ENCODE data around the gene SETDB1. TPM values are rescaled to one million over a fixed set of nuclear protein-coding genes. Genes with fewer than 3 reads are reported as not detected.
A peak's percentile ranks its signal among the peaks of the same experiment; 100 is the strongest.

SETDB1 gene
- total and polyA plus RNA-seq, 2 of the 13 experiments (the other 11 are each of a cell fraction or from before 2014, with no cell fraction given) = 33.1 to 34.6 TPM

DNA sequence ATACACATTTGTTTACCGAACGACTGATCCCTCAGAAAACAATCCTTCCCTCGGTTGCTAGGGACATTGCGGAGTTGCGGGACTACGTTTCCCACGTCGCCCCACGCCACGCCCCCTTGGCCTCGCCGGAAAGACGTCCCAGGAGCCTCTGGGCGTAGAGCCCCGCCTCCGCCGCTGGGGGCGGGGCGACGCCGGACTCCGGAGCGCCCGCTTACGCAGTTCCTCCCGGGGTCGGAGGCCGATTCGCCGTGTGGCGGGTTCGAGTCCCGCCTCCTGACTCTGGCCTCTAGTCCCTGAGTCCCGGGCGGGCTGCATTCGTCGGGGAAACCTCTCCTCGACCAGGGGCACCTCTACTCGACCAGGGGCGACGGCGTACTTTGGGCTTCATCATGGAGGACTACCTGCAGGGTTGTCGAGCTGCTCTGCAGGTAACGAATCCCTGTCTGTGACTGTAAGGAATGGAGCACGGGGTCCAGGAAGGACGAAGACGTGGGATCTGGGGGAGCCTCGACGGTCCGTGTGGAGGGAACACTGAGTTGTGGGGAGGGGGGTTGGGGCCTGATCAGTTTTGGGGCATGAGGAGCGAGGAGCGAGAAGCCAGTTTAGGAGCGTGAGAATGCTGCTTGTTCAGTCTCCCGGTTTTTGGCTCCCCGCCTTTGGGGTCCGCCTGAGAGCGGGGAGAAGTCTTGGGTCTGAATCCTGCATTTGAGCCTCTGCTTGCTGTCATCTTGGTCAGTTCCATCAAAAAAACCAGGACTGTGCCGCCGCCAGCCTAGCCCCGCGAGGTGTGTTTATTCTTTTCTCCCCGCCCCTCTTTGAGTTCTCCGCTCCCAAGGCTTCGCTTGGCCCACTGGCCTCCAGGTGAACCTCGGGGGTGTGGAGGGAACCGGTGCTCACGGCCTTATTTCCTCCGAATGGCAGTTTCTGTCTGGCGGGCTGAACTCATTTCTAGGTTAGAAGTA, 82.4 kb downstream of the SETDB1 start, which contains the start of gene PRUNE1 (continued):
- TF ChIP-seq ZNF644 (CRISPR knock-in tag; IDR thresholded peaks at IDR 0.05; ENCODE audit: low read depth) (0 out of 2 replicates have a peak, but pooled peaks have one; percentile 20), HOXD1 (CRISPR knock-in tag; IDR thresholded peaks at IDR 0.05) (peak; percentile 89), CEBPB (IDR thresholded peaks at IDR 0.05; ENCODE audit: borderline replicate concordance, low read depth, low read length) (peak; percentile 22; the same call in 1 of the 2 replicates), CENPT (CRISPR knock-in tag; IDR thresholded peaks at IDR 0.05; ENCODE audit: low read depth) (no peak), GATA4 (IDR thresholded peaks at IDR 0.05; ENCODE audit: borderline replicate concordance, low read depth) (peak; percentile 36; the same call in 1 of the 2 replicates), ZSCAN31 (CRISPR knock-in tag; IDR thresholded peaks at IDR 0.05; ENCODE audit: low read depth) (peak; percentile 80), ZFP37 (CRISPR knock-in tag; IDR thresholded peaks at IDR 0.05; ENCODE audit: borderline replicate concordance) (0 out of 2 replicates have a peak, but pooled peaks have one; percentile 29), ZNF468 (CRISPR knock-in tag; IDR thresholded peaks at IDR 0.05) (no peak), ZNF577 (CRISPR knock-in tag; IDR thresholded peaks at IDR 0.05; ENCODE audit: borderline replicate concordance, low read depth) (no peak), ZSCAN22 (CRISPR knock-in tag; IDR thresholded peaks at IDR 0.05) (no peak), KLF16 (CRISPR knock-in tag; IDR thresholded peaks at IDR 0.05) (no peak), ZNF225 (CRISPR knock-in tag; IDR thresholded peaks at IDR 0.05) (peak; percentile 91; the same call in 1 of the 2 replicates), ZNF564 (CRISPR knock-in tag; IDR thresholded peaks at IDR 0.05) (peak; percentile 27; the same call in 1 of the 2 replicates), ATF7-NPFF (CRISPR knock-in tag; IDR thresholded peaks at IDR 0.05; ENCODE audit: low read depth) (peak; percentile 80), ELF3 (CRISPR knock-in tag; IDR thresholded peaks at IDR 0.05) (peak; percentile 34; the same call in 1 of the 2 replicates), IKZF4 (CRISPR knock-in tag; IDR thresholded peaks at IDR 0.05; ENCODE audit: borderline replicate concordance, low read depth, not compliant biosample characterization) (peak; percentile 33), ZFX (CRISPR knock-in tag; IDR thresholded peaks at IDR 0.05; ENCODE audit: low read depth) (peak; percentile 63)
- TF ChIP-seq, protein P1, sequence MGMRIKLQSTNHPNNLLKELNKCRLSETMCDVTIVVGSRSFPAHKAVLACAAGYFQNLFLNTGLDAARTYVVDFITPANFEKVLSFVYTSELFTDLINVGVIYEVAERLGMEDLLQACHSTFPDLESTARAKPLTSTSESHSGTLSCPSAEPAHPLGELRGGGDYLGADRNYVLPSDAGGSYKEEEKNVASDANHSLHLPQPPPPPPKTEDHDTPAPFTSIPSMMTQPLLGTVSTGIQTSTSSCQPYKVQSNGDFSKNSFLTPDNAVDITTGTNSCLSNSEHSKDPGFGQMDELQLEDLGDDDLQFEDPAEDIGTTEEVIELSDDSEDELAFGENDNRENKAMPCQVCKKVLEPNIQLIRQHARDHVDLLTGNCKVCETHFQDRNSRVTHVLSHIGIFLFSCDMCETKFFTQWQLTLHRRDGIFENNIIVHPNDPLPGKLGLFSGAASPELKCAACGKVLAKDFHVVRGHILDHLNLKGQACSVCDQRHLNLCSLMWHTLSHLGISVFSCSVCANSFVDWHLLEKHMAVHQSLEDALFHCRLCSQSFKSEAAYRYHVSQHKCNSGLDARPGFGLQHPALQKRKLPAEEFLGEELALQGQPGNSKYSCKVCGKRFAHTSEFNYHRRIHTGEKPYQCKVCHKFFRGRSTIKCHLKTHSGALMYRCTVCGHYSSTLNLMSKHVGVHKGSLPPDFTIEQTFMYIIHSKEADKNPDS (CRISPR knock-in tag; IDR thresholded peaks at IDR 0.05) = 0 out of 2 replicates have a peak, but pooled peaks have one; percentile 68
- TF ChIP-seq, protein P2, sequence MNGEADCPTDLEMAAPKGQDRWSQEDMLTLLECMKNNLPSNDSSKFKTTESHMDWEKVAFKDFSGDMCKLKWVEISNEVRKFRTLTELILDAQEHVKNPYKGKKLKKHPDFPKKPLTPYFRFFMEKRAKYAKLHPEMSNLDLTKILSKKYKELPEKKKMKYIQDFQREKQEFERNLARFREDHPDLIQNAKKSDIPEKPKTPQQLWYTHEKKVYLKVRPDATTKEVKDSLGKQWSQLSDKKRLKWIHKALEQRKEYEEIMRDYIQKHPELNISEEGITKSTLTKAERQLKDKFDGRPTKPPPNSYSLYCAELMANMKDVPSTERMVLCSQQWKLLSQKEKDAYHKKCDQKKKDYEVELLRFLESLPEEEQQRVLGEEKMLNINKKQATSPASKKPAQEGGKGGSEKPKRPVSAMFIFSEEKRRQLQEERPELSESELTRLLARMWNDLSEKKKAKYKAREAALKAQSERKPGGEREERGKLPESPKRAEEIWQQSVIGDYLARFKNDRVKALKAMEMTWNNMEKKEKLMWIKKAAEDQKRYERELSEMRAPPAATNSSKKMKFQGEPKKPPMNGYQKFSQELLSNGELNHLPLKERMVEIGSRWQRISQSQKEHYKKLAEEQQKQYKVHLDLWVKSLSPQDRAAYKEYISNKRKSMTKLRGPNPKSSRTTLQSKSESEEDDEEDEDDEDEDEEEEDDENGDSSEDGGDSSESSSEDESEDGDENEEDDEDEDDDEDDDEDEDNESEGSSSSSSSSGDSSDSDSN (CRISPR knock-in tag; IDR thresholded peaks at IDR 0.05) = peak; percentile 70
- TF ChIP-seq, protein P3, sequence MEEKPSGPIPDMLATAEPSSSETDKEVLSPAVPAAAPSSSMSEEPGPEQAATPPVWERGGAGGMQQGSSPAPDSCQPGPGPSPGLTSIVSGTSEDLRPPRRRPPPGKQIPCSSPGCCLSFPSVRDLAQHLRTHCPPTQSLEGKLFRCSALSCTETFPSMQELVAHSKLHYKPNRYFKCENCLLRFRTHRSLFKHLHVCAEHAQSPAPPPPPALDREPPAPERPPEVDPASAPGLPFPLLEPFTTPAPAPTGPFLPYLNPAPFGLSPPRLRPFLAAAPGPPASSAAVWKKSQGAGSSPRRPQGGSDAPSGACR (CRISPR knock-in tag; IDR thresholded peaks at IDR 0.05) = no peak; the same call in 1 of the 2 replicates
- TF ChIP-seq, protein P4, sequence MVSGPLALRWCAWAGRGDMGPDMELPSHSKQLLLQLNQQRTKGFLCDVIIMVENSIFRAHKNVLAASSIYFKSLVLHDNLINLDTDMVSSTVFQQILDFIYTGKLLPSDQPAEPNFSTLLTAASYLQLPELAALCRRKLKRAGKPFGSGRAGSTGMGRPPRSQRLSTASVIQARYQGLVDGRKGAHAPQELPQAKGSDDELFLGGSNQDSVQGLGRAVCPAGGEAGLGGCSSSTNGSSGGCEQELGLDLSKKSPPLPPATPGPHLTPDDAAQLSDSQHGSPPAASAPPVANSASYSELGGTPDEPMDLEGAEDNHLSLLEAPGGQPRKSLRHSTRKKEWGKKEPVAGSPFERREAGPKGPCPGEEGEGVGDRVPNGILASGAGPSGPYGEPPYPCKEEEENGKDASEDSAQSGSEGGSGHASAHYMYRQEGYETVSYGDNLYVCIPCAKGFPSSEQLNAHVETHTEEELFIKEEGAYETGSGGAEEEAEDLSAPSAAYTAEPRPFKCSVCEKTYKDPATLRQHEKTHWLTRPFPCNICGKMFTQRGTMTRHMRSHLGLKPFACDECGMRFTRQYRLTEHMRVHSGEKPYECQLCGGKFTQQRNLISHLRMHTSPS (CRISPR knock-in tag; IDR thresholded peaks at IDR 0.05; ENCODE audit: low read depth) = no peak
